NB4 (cell line): ENCODE data around the gene NFATC1.

Experiments
- CTCF ChIP-seq: IDR thresholded peaks from one replicate; pipeline ENCODE4 v1.5.1; 2012; ENCODE audit warnings: low read depth, low read length
- POLR2A ChIP-seq: IDR thresholded peaks from 2 replicates; pipeline ENCODE4 v1.6.1; 2011; ENCODE audit warnings: mild to moderate bottlenecking; ENCODE audit not compliant: insufficient read length; ENCODE audit errors: extremely low read depth

- TF ChIP-seq CTCF (no peak), POLR2A (no peak)
Observed at GRCh38 chr18:79373736-79374135, 22.0 kb upstream of the NFATC1 start.
